Aorta (tissue), 5 donors: Measurements from ENCODE around the gene ICA1. TPM values are rescaled to one million over a fixed set of nuclear protein-coding genes. Genes with fewer than 3 reads are reported as not detected.

Experiments used
- ATAC-seq: fragments of 200-7000 bp; cut with Tn5 transposase; one replicate; pipeline ENCODE4 v1.9.1; 2022; ENCODE audit warnings: moderate library complexity; ENCODE audit not compliant: low FRiP score
- DNase-seq, 2 donors: peaks; one replicate each; pipeline ENCODE4 v3.0.0-alpha.2; 2020
- H3K27ac ChIP-seq, 2 donors: one replicate each; pipeline ENCODE4 v1.5.1; 2013; ENCODE audit warnings: low read length in 2 of 2, mild to moderate bottlenecking in 2 of 2, moderate library complexity in 2 of 2, control low read depth in 1 of 2, inconsistent platforms in 1 of 2, low read depth in 1 of 2
- H3K27me3 ChIP-seq, 2 donors: one replicate each; pipeline ENCODE4 v1.6.1; 2013; ENCODE audit warnings: control low read depth in 1 of 2, low read length in 1 of 2, mild to moderate bottlenecking in 1 of 2, moderate library complexity in 1 of 2; ENCODE audit not compliant: insufficient read depth in 2 of 2, control insufficient read depth in 1 of 2
- H3K36me3 ChIP-seq, 2 donors: one replicate each; pipeline ENCODE4 v1.6.1; 2013; ENCODE audit warnings: control low read depth in 1 of 2, low read length in 1 of 2, mild to moderate bottlenecking in 1 of 2; ENCODE audit not compliant: insufficient read depth in 2 of 2, control insufficient read depth in 1 of 2
- H3K4me1 ChIP-seq, 2 donors: one replicate each; pipeline ENCODE4 v1.6.1; 2013; ENCODE audit warnings: low read length in 2 of 2, control low read depth in 1 of 2, mild to moderate bottlenecking in 1 of 2, moderate library complexity in 1 of 2; ENCODE audit not compliant: insufficient read depth in 2 of 2, control insufficient read depth in 1 of 2
- H3K4me3 ChIP-seq, 2 donors: one replicate each; pipeline ENCODE4 v1.5.1; 2013; ENCODE audit warnings: low read length in 2 of 2, control low read depth in 1 of 2, mild to moderate bottlenecking in 1 of 2
- H3K9me3 ChIP-seq: one replicate; pipeline ENCODE4 v1.6.1; 2013; ENCODE audit warnings: mild to moderate bottlenecking, low read length; ENCODE audit not compliant: control insufficient read depth
- WGBS, 2 donors: extraction: QIAGEN DNeasy Blood & Tissue Kit; methylation state at CpG; one replicate each; pipeline ENCODE4 v1.1.7; 2013; 5-methylcytosine and 5-hydroxymethylcytosine counted together
- intact Hi-C, 2 donors: fragments of 100-400 bp; cut with DNase I; formaldehyde crosslinking; loops; one replicate each; pipeline versions ENCODE4 v1.14.2 to v1.15.0; 2022
- polyA plus RNA-seq, 2 donors: library from polyadenylated mRNA; stranded (reverse); fragments of 200-250 nt; gene quantifications; one replicate each; pipeline ENCODE4 v1.2.3, GENCODE V29; 2013
- total RNA-seq, 2 donors: library from RNA; stranded (reverse); fragmentation: NEBNext Ultra II Directional; extraction: Animal tissue kit (Norgen Biotek cat#: 25700); gene quantifications; one replicate each; pipeline ENCODE4 v1.2.1, GENCODE V29; 2021
- donor health status: healthy with polysubstance abuse.
- donor health status: Bipolar disorder and iron deficiency.
- donor health status: DM: no; HTN: no; CAD: no.
- donor health status: DM: no; HTN: no; CAD: no.
- donor health status: DM: yes; HTN: yes; CAD: no.

Gene ICA1
- total and polyA plus RNA-seq, 4 donors = 1.5 to 31.1 (median 15.2) TPM

DNA sequence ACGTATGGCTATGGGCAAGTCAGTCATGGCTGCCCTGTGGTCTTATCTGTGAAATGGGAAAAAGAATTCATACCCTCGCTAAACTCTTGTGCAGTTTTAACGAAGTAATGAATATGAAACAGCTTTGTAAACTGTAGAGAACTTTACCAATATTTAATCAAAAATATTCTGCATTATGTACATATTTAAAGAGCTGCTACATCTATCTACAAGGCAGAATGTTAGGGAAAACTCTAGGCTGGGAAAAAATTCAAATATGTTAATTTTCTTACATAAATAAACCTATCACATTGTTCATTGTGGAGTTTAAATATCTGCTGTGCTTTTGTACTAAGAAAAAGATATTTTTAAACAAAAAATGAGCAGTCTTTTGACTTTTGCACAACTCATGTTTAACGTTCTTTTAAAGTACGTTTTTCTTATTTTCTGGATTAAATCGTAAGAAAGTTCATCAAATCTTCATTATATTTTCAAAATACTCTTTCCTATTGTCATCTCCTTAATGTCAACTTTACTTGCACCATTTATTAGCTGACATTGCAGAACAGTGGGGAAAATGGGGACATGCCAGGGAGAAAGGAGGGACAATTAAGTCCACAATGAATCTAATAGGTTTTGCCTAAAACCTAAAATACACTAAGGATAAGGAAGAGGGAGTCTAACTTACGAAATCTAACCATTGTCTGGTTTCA, 57.5 kb downstream of the ICA1 start:
- H3K27ac ChIP-seq = no peak overlapping the region
- H3K27me3 ChIP-seq = no peaks in the 10 kb centered on the region
- H3K36me3 ChIP-seq = no peaks in the 10 kb centered on the region
- ATAC-seq (no peak), DNase-seq (no peak)
- H3K4me1 ChIP-seq = no peaks in the 10 kb centered on the region
- H3K9me3 ChIP-seq = no peaks in the 10 kb centered on the region
- intact Hi-C loops = no loop called here
- WGBS, 2 donors = 94 to 95% methylated on average over 7 of the region's 7 CpGs
- no peak overlapping the region for H3K4me3 ChIP-seq

- no peaks in the 10 kb centered on the region for H3K27me3 ChIP-seq
- no peak overlapping the region for H3K27ac ChIP-seq
- no peaks in the 10 kb centered on the region for H3K36me3 ChIP-seq
- intact Hi-C loops = no loop called here
- no peak for DNase-seq
- H3K4me1 ChIP-seq = no peaks in the 10 kb centered on the region
- no peak for ATAC-seq
- no peak overlapping the region for H3K4me3 ChIP-seq
- H3K9me3 ChIP-seq = no peaks in the 10 kb centered on the region
- 75 to 76% methylated on average over 3 of the region's 3 CpGs for WGBS, 2 donors
Observed at GRCh38 chr7:8201846-8202441, 60.0 kb downstream of the ICA1 start.

GRCh38 chr7:8200717-8201116, 61.2 kb downstream of the ICA1 start:
- Histone ChIP-seq H3K27ac (no peak overlapping the region), H3K4me1 (no peaks in the 10 kb centered on the region), H3K4me3 (no peak overlapping the region), H3K36me3 (no peaks in the 10 kb centered on the region), H3K9me3 (no peaks in the 10 kb centered on the region), H3K27me3 (no peaks in the 10 kb centered on the region)
- 63 to 76% methylated on average over 1 of the region's 1 CpG for WGBS, 2 donors
- ATAC-seq (no peak), DNase-seq (no peak)
- intact Hi-C loops = no loop called here

- 92 to 95% methylated on average over 4 of the region's 4 CpGs for WGBS, 2 donors
- Histone ChIP-seq H3K36me3 (no peaks in the 10 kb centered on the region), H3K4me1 (no peaks in the 10 kb centered on the region), H3K9me3 (no peaks in the 10 kb centered on the region), H3K4me3 (no peak overlapping the region), H3K27ac (no peak overlapping the region), H3K27me3 (no peaks in the 10 kb centered on the region)
- DNase-seq = no peak
- intact Hi-C loops = no loop called here
- no peak for ATAC-seq
Observed at GRCh38 chr7:8200316-8200715, 61.7 kb downstream of the ICA1 start.

DNA sequence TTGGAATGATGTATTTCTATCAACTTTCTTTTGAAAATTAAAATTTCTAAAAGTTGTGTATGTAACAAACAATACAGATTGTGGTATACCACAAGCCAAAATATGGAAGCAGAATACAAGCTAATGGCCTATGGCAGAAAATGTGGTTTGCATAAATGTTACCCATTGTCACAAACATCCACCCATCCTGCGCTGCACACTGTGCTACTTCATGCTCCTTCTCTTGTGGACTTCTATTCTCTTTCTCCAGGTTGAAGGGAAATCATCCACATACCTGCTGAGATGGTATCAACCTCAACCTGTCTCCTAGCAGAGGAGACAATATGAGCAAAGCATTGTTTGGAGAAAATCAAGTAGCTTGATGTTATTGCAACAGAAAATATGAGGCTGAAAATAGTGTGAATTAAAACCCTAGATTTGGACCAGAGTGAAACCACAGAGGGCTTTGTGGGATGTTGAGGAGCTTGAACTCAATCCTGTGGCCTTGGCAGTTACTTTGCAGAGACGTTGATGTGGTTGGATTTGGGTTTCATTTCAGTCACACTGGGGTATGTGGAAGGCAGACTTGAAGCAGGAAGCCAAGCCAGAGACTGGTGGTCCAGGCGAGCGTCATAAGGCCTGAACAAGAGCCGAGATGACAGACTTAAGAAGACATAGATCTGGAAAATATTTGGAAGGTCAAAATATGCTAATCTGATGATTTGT, 63.8 kb downstream of the ICA1 start:
- ATAC-seq (no peak), DNase-seq (no peak)
- H3K27me3 ChIP-seq = no peaks in the 10 kb centered on the region
- H3K4me3 ChIP-seq = no peak overlapping the region
- no peaks in the 10 kb centered on the region for H3K9me3 ChIP-seq
- WGBS, 2 donors = 92 to 94% methylated on average over 5 of the region's 5 CpGs
- H3K27ac ChIP-seq = no peak overlapping the region
- H3K36me3 ChIP-seq = no peaks in the 10 kb centered on the region
- no peaks in the 10 kb centered on the region for H3K4me1 ChIP-seq
- intact Hi-C loops = no loop called here

- Histone ChIP-seq H3K36me3 (no peaks in the 10 kb centered on the region), H3K4me3 (no peak overlapping the region), H3K9me3 (no peaks in the 10 kb centered on the region), H3K27ac (no peak overlapping the region), H3K4me1 (no peaks in the 10 kb centered on the region), H3K27me3 (no peaks in the 10 kb centered on the region)
- no peak for ATAC-seq
- intact Hi-C loops = loop anchor here in 1 of 2 donors (5.0 kb wide), 2 partner anchors 511 to 771 kb away; no protein-coding TSS in a partner anchor
- DNase-seq = no peak
Observed at GRCh38 chr7:8192897-8193296, 69.1 kb downstream of the ICA1 start.

GRCh38 chr7:8190119-8190895, 71.7 kb downstream of the ICA1 start:
- no peaks in the 10 kb centered on the region for H3K9me3 ChIP-seq
- peak; percentile 72 for ATAC-seq
- no peaks in the 10 kb centered on the region for H3K27me3 ChIP-seq
- no peak overlapping the region for H3K4me3 ChIP-seq
- H3K4me1 ChIP-seq = no peaks in the 10 kb centered on the region
- WGBS, 2 donors = 22 to 23% methylated on average over 4 of the region's 4 CpGs
- H3K27ac ChIP-seq = no peak overlapping the region
- intact Hi-C loops = loop anchor here in 1 of 2 donors (5.0 kb wide), 2 partner anchors 508 to 768 kb away; no protein-coding TSS in a partner anchor
- no peaks in the 10 kb centered on the region for H3K36me3 ChIP-seq
- peak in 1 of 2 donors; percentile 51 for DNase-seq

- DNase-seq (no peak), ATAC-seq (no peak)
- Histone ChIP-seq H3K27me3 (no peaks in the 10 kb centered on the region), H3K4me1 (no peaks in the 10 kb centered on the region), H3K9me3 (no peaks in the 10 kb centered on the region), H3K36me3 (no peaks in the 10 kb centered on the region), H3K4me3 (no peak overlapping the region), H3K27ac (no peak overlapping the region)
- intact Hi-C loops = loop anchor here in 1 of 2 donors (5.0 kb wide), 2 partner anchors 507 to 767 kb away; no protein-coding TSS in a partner anchor
- 93 to 95% methylated on average over 7 of the region's 7 CpGs for WGBS, 2 donors
Observed at GRCh38 chr7:8189625-8190024, 72.3 kb downstream of the ICA1 start.
